Neuronal stem cell (in vitro differentiated cells): ENCODE data around the gene RPLP2.

ENCODE experiments used
- DNase-seq: peaks from one replicate; pipeline ENCODE4 v3.0.0-alpha.2; 2013; ENCODE audit warnings: low spot score
- H2AFZ ChIP-seq: one replicate; pipeline ENCODE4 v1.6.1; 2013; ENCODE audit warnings: mild to moderate bottlenecking, low read length, inconsistent platforms
- H2AK5ac ChIP-seq: 2 replicates; pipeline ENCODE4 v1.6.1; 2013; ENCODE audit warnings: low read depth, mild to moderate bottlenecking, inconsistent platforms, low read length, moderate library complexity, mixed read lengths
- H2BK120ac ChIP-seq: 2 replicates; pipeline ENCODE4 v1.6.1; 2013; ENCODE audit warnings: low read depth, mild to moderate bottlenecking, inconsistent platforms, low read length, moderate library complexity, mixed read lengths
- H2BK12ac ChIP-seq: one replicate; pipeline ENCODE4 v1.6.1; 2013; ENCODE audit warnings: low read length, inconsistent platforms
- H2BK15ac ChIP-seq: 2 replicates; pipeline ENCODE4 v1.6.1; 2013; ENCODE audit warnings: mild to moderate bottlenecking, low read length, inconsistent platforms, mixed read lengths
- H2BK5ac ChIP-seq: one replicate; pipeline ENCODE4 v1.6.1; 2013; ENCODE audit warnings: inconsistent platforms, mild to moderate bottlenecking, low read length, moderate library complexity
- H3K14ac ChIP-seq: one replicate; pipeline ENCODE4 v1.6.1; 2013; ENCODE audit warnings: low read length, inconsistent platforms
- H3K18ac ChIP-seq: 2 replicates; pipeline ENCODE4 v1.6.1; 2013; ENCODE audit warnings: low read length, inconsistent platforms
- H3K23ac ChIP-seq: 2 replicates; pipeline ENCODE4 v1.6.1; 2013; ENCODE audit warnings: low read depth, mild to moderate bottlenecking, mixed read lengths, low read length, inconsistent platforms; ENCODE audit not compliant: poor library complexity
- H3K27ac ChIP-seq: replicated peaks from 3 replicates; pipeline ENCODE4 v1.5.1; 2013; ENCODE audit warnings: low read length, inconsistent platforms
- H3K27me3 ChIP-seq, 3 experiments: 2 replicates each; pipeline ENCODE4 v1.6.1; 2013; ENCODE audit warnings: low read length in 3 of 3, mild to moderate bottlenecking in 2 of 3, inconsistent platforms in 1 of 3, low read depth in 1 of 3, mixed read lengths in 1 of 3, moderate library complexity in 1 of 3; ENCODE audit not compliant: control insufficient read depth in 3 of 3, insufficient read depth in 3 of 3
- H3K36me3 ChIP-seq, 2 donors: replicated peaks in 1 of 2; 2 replicates each; pipeline ENCODE4 v1.6.1; 2013; ENCODE audit warnings: low read length in 2 of 2; ENCODE audit not compliant: control insufficient read depth in 2 of 2, insufficient read depth in 2 of 2
- H3K4ac ChIP-seq: 2 replicates; pipeline ENCODE4 v1.6.1; 2013; ENCODE audit warnings: inconsistent platforms, mild to moderate bottlenecking, low read length, moderate library complexity
- H3K4me1 ChIP-seq, 2 donors: 1 replicate in 1 of 2; 2 replicates in 1 of 2; pipeline ENCODE4 v1.6.1; 2013; ENCODE audit warnings: low read length in 2 of 2, low read depth in 1 of 2; ENCODE audit not compliant: control insufficient read depth in 2 of 2, insufficient read depth in 1 of 2
- H3K4me2 ChIP-seq: one replicate; pipeline ENCODE4 v1.6.1; 2013; ENCODE audit warnings: mild to moderate bottlenecking, low read length, inconsistent platforms; ENCODE audit not compliant: insufficient read depth, poor library complexity, severe bottlenecking
- H3K4me3 ChIP-seq, 2 donors: 2 replicates each; pipeline ENCODE4 v1.5.1; 2013; ENCODE audit warnings: low read length in 2 of 2, mild to moderate bottlenecking in 2 of 2, inconsistent platforms in 1 of 2, moderate library complexity in 1 of 2
- H3K79me1 ChIP-seq: one replicate; pipeline ENCODE4 v1.6.1; 2013; ENCODE audit warnings: low read depth, mild to moderate bottlenecking, inconsistent platforms, low read length, moderate library complexity
- H3K9ac ChIP-seq: one replicate; pipeline ENCODE4 v1.6.1; 2013; ENCODE audit warnings: mild to moderate bottlenecking, low read depth, low read length, inconsistent platforms; ENCODE audit not compliant: poor library complexity
- H3K9me3 ChIP-seq, 2 donors: replicated peaks in 1 of 2; 2 replicates each; pipeline versions ENCODE3 to v1.6.1; 2013; ENCODE audit warnings: low read length in 2 of 2, mild to moderate bottlenecking in 2 of 2, inconsistent platforms in 1 of 2, low read depth in 1 of 2, mixed read lengths in 1 of 2, moderate library complexity in 1 of 2; ENCODE audit not compliant: control insufficient read depth in 2 of 2, insufficient read depth in 1 of 2
- H4K8ac ChIP-seq: one replicate; pipeline ENCODE4 v1.6.1; 2013; ENCODE audit warnings: low read depth, mild to moderate bottlenecking, inconsistent platforms, low read length, moderate library complexity
- H4K91ac ChIP-seq: one replicate; pipeline ENCODE4 v1.6.1; 2013; ENCODE audit warnings: low read length, low read depth, mild to moderate bottlenecking, inconsistent platforms; ENCODE audit not compliant: poor library complexity
- WGBS, 2 donors: extraction: QIAGEN DNeasy Blood & Tissue Kit; methylation state at CpG; one replicate each; pipeline ENCODE4 v1.1.7; 2013; ENCODE audit warnings: missing lambda C conversion rate in 2 of 2, mixed read lengths in 1 of 2; ENCODE audit not compliant: insufficient read length in 2 of 2, insufficient replicate concordance in 1 of 2; ENCODE audit errors: extremely low coverage in 2 of 2; 5-methylcytosine and 5-hydroxymethylcytosine counted together

RPLP2 gene

GRCh38 chr11:783581-784015 is 26.2 kb upstream of the RPLP2 start:
- no peak overlapping the region for H3K4me3 ChIP-seq
- DNase-seq, result peak; percentile 70

DNA sequence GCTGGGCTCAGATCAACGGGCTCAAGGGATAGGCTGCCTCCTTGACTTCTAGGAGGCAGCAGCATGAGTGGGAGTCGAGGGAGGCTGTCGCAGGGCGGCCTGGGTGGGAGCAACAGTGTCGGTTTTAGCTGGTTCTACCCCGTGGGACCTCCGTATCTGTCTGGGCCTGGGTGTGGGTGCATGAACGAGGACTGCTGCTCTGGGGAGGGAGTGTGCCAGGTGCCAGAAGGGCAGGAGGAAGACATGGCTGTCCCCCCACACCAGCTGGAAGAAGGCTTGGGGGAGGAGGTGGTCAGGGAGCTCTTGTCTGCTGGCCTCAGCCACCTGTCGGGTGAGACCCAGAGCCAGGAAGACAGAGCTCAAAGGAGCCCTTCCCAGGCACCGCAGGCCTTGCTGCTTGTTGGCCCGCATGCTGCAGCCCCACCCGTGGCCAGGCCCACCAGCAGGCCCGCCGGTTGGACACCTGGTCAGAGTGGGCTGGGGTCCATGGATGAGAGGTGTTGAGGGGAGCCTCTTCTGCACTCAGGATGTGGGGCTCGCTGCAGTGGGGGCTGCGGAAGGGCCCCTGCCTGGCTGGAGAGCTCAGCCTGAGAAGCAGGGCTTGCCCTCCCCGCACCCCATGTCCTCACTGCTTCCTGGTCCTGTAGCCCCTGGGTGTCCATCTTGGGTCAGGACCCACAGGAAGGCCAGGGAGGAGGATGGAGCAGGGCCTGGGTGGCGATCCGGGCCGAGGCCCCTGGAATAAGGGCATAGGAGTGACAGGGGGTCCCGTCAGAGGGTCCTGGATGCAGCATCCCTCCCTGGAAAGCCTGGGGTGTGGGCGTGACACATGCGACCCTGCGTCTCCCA is 23.3 kb upstream of the RPLP2 start:
- no peak overlapping the region for H3K9ac ChIP-seq
- H3K9me3 ChIP-seq, result no peaks in the 10 kb centered on the region
- no peak overlapping the region for H4K8ac ChIP-seq
- H2AK5ac ChIP-seq, result peak overlapping the region; percentile 94
- H3K18ac ChIP-seq, result no peak overlapping the region
- H3K4me2 ChIP-seq, result no peak overlapping the region
- no peak overlapping the region for H4K91ac ChIP-seq
- H3K23ac ChIP-seq, result peak overlapping the region; percentile 93
- peaks cover 12 to 13% of the 10 kb centered on the region in 2 donors for H3K4me1 ChIP-seq
- no peak overlapping the region for H3K27ac ChIP-seq
- H3K36me3 ChIP-seq, result peaks cover 0 to 6% of the 10 kb centered on the region in 2 donors
- peak overlapping the region; percentile 17 for H2BK120ac ChIP-seq
- WGBS, 2 donors, result no CpG with 5 or more reads among the region's 24 CpGs
- H3K27me3 ChIP-seq, result no peaks in the 10 kb centered on the region
- H2BK5ac ChIP-seq, result peak overlapping the region; percentile 53
- no peak overlapping the region for H2AFZ ChIP-seq
- H3K79me1 ChIP-seq, result peaks cover 6% of the 10 kb centered on the region
- H3K4me3 ChIP-seq, result no peak overlapping the region
- no peak overlapping the region for H2BK15ac ChIP-seq
- peak overlapping the region; percentile 66 for H3K4ac ChIP-seq
- peak overlapping the region; percentile 47 for H3K14ac ChIP-seq
- H2BK12ac ChIP-seq, result no peak overlapping the region
- DNase-seq, result no peak

More at GRCh38 chr11:783581-784015, 26.2 kb upstream of the RPLP2 start:
- Histone ChIP-seq H3K27me3 (no peaks in the 10 kb centered on the region), H3K18ac (no peak overlapping the region), H2AFZ (peak overlapping the region; percentile 80), H3K4me2 (no peak overlapping the region), H3K79me1 (peaks cover 6% of the 10 kb centered on the region), H3K23ac (no peak overlapping the region), H2BK5ac (no peak overlapping the region), H4K91ac (no peak overlapping the region), H2BK15ac (no peak overlapping the region), H2BK120ac (no peak overlapping the region), H3K4ac (no peak overlapping the region), H3K4me1 (peaks cover 4 to 13% of the 10 kb centered on the region in 2 donors), H3K14ac (no peak overlapping the region), H2BK12ac (no peak overlapping the region), H3K27ac (no peak overlapping the region), H3K9ac (no peak overlapping the region), H3K36me3 (peaks cover 7 to 15% of the 10 kb centered on the region in 2 donors), H2AK5ac (no peak overlapping the region), H3K9me3 (no peaks in the 10 kb centered on the region), H4K8ac (no peak overlapping the region)
- WGBS, 2 donors, result no CpG with 5 or more reads among the region's 24 CpGs

DNA sequence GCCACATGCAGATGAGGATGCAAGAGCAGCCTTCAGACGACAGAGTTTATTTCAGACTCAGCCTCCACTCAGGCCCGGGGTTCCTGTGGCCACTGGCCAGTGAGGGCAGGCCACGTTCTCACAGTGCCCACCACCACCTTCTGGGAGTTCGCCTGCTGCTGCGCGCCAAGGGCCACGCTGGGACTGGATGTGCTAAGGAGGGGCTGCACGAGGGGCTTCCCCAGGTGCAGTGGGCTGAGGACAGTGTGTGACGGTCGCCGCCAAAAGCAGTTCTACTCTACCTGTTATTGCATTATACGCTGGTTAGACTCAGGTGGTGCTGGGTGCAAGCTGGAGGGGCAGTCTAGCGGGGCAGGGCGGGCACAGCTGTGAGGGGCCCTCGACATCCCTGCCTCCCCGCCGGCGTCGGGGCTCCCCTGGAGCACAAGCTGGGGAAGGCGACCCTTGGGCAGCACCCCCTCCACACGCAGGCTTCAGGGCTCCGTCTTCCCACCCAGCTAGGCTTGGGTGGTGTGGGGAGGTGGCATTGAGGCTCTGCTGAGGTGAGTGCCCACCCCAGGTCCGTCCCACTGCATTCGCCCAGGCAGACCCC is 22.6 kb upstream of the RPLP2 start:
- Histone ChIP-seq H3K4me3 (no peak overlapping the region), H3K18ac (no peak overlapping the region), H2BK12ac (no peak overlapping the region), H3K27ac (no peak overlapping the region), H3K4me2 (no peak overlapping the region), H3K4me1 (peaks cover 12 to 13% of the 10 kb centered on the region in 2 donors), H4K8ac (peak overlapping the region; percentile 43), H3K27me3 (no peaks in the 10 kb centered on the region), H3K9me3 (no peaks in the 10 kb centered on the region), H2AK5ac (peak overlapping the region; percentile 94), H3K79me1 (peaks cover 6% of the 10 kb centered on the region), H2BK15ac (no peak overlapping the region), H2AFZ (no peak overlapping the region), H3K36me3 (peaks cover 3 to 13% of the 10 kb centered on the region in 2 donors), H4K91ac (no peak overlapping the region), H3K9ac (peak overlapping the region; percentile 70), H3K23ac (peak overlapping the region; percentile 91), H3K4ac (no peak overlapping the region), H3K14ac (no peak overlapping the region), H2BK120ac (no peak overlapping the region), H2BK5ac (no peak overlapping the region)
- DNase-seq, result no peak
- no CpG with 5 or more reads among the region's 24 CpGs for WGBS, 2 donors

GRCh38 chr11:788009-788640 is 21.6 kb upstream of the RPLP2 start:
- H2BK12ac ChIP-seq, result no peak overlapping the region
- no peak overlapping the region for H4K8ac ChIP-seq
- peak overlapping the region; percentile 21 for H3K14ac ChIP-seq
- no peak overlapping the region for H2BK5ac ChIP-seq
- no peak for DNase-seq
- no peak overlapping the region for H3K18ac ChIP-seq
- H3K23ac ChIP-seq, result no peak overlapping the region
- H2BK15ac ChIP-seq, result no peak overlapping the region
- peaks cover 3 to 22% of the 10 kb centered on the region in 2 donors for H3K36me3 ChIP-seq
- H3K4me3 ChIP-seq, result no peak overlapping the region
- no peaks in the 10 kb centered on the region for H3K27me3 ChIP-seq
- H3K9ac ChIP-seq, result no peak overlapping the region
- H2BK120ac ChIP-seq, result no peak overlapping the region
- H3K4me2 ChIP-seq, result no peak overlapping the region
- WGBS, 2 donors, result no CpG with 5 or more reads among the region's 28 CpGs
- H3K4me1 ChIP-seq, result peaks cover 12 to 13% of the 10 kb centered on the region in 2 donors
- H3K9me3 ChIP-seq, result no peaks in the 10 kb centered on the region
- no peak overlapping the region for H3K4ac ChIP-seq
- peaks cover 4% of the 10 kb centered on the region for H3K79me1 ChIP-seq
- no peak overlapping the region for H2AK5ac ChIP-seq
- H4K91ac ChIP-seq, result no peak overlapping the region
- no peak overlapping the region for H3K27ac ChIP-seq
- no peak overlapping the region for H2AFZ ChIP-seq
